ELR (cell line): ENCODE data around the gene GSTT2.

Experiments
- DNase-seq: peaks from one replicate; pipeline ENCODE4 v3.0.0-alpha.2; 2015; ENCODE audit warnings: low read depth

Gene GSTT2

GRCh38 chr22:24009227-24010017, 29.5 kb downstream of the GSTT2 start:
- no peak for DNase-seq

GRCh38 chr22:24010018-24010391, 30.1 kb downstream of the GSTT2 start:
- no peak for DNase-seq

- peak; percentile 15 for DNase-seq
Measured at GRCh38 chr22:24011735-24012068, 31.8 kb downstream of the GSTT2 start.

GRCh38 chr22:24016156-24016555, 36.2 kb downstream of the GSTT2 start:
- DNase-seq: no peak

GRCh38 chr22:24021304-24021703, 41.4 kb downstream of the GSTT2 start:
- no peak for DNase-seq

- no peak for DNase-seq
Measured at GRCh38 chr22:24023204-24023789, 43.4 kb downstream of the GSTT2 start.

- no peak for DNase-seq
Measured at GRCh38 chr22:24024354-24024753, 44.4 kb downstream of the GSTT2 start.

GRCh38 chr22:24025475-24025874, 45.5 kb downstream of the GSTT2 start:
- DNase-seq: no peak

- DNase-seq: no peak
Measured at GRCh38 chr22:24026056-24026455, 46.1 kb downstream of the GSTT2 start.

- DNase-seq: no peak
Measured at GRCh38 chr22:24026733-24027132, 46.8 kb downstream of the GSTT2 start.

GRCh38 chr22:24027389-24027975, 47.5 kb downstream of the GSTT2 start:
- no peak for DNase-seq

GRCh38 chr22:24027991-24028390, 48.1 kb downstream of the GSTT2 start:
- DNase-seq: no peak

- DNase-seq: no peak
Measured at GRCh38 chr22:24028533-24028932, 48.6 kb downstream of the GSTT2 start.

GRCh38 chr22:24029304-24029703, 49.4 kb downstream of the GSTT2 start:
- no peak for DNase-seq

- DNase-seq: no peak
Measured at GRCh38 chr22:24030186-24030702, 50.3 kb downstream of the GSTT2 start.
